Measurements from ENCODE around the gene FANCG.

Gene FANCG

DNA sequence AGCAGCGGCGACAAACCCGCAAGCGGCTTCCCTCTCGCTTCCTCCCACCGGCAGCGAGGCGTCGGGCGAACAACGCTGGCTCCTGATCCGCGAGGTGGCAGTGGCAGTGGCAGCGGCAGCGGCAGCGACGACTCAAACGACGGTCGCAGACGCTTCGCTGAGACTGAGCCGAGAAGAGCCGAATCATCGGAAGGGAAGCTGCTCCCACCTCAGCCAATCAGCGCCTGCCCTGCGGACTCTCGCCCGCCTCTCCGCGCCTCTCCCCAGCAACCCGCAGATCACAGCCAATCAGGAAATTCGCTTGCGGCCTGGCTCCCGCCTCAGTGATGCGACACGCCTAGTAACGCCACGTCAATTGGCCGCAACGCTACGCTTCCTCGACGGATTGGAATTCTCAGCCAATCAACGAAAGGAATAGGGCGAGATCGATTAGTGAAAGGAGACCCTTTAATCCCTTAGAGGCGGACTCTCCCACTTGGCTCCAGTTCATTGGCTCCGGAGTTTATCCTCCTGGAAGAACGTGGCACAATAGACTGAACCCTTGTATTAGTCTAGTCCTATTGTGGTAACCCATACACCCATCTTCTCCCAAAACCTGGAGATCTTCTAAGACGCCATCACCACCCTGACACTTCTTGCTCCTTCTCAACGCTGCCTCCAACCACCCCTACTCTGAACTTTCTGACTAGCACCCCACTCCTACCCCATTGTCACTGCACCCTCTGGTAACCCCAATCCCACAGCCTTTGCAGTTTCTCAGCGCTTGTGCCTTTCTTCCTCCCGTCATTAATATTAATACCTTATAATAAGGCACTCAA is 7.1 kb downstream of the FANCG start, which contains the start of gene VCP:
VCP (minus strand) TSS at position 165 of the 818 bp plus-strand sequence. CDS start 272 bp downstream, outside the sequence.
- peak; percentile 99 for DNase-seq
- Histone ChIP-seq H3K4me3 (ENCODE audit: low read depth, low read length) (peak within 1 kb of the TSS; percentile 93), H3K36me3 (peaks cover 80% of the 10 kb centered on the region), H3K27me3 (ENCODE audit: insufficient read depth, low read depth, severe bottlenecking) (no peaks in the 10 kb centered on the region), H3K9me3 (ENCODE audit: severe bottlenecking) (no peaks in the 10 kb centered on the region), H3K27ac (peak within 1 kb of the TSS; percentile 97)
- TF ChIP-seq, protein P1, sequence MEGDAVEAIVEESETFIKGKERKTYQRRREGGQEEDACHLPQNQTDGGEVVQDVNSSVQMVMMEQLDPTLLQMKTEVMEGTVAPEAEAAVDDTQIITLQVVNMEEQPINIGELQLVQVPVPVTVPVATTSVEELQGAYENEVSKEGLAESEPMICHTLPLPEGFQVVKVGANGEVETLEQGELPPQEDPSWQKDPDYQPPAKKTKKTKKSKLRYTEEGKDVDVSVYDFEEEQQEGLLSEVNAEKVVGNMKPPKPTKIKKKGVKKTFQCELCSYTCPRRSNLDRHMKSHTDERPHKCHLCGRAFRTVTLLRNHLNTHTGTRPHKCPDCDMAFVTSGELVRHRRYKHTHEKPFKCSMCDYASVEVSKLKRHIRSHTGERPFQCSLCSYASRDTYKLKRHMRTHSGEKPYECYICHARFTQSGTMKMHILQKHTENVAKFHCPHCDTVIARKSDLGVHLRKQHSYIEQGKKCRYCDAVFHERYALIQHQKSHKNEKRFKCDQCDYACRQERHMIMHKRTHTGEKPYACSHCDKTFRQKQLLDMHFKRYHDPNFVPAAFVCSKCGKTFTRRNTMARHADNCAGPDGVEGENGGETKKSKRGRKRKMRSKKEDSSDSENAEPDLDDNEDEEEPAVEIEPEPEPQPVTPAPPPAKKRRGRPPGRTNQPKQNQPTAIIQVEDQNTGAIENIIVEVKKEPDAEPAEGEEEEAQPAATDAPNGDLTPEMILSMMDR (IDR thresholded peaks at IDR 0.05; ENCODE audit: low read depth, low read length) = peak; percentile 16; the same call in 1 of the 2 replicates

DNA sequence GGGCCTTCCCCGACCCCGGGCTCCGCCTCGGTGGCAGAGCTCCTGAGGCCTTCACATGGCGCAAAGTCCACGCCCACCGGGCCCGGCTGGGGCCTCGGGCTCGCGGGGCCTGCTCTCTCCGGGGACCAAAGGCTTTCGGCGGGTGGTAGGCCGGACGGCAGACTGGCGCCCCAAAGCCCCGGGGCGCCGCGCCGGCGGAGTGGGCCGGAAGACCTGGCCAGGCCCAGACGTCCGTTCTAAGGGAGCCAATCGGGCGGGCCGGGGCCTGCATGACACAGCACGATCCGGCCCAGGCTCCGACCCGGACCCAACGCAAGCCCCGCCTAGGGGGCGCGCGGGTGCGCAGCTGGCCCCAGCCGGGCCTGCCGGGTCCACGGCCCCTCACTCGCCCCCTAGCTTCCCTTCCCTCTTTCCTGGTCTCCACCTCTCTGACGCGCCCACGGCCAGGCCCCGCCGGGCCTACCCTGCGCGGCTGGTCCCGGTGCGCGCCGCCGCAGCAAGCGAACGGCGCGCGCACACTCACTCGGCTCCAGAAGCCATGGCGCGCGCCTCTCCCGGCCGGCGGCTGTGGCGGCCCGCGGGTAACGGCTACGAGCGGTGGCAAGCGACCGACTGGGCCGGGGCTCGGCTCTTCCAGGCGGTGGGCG is 7.8 kb downstream of the FANCG start:
- Histone ChIP-seq H3K27ac (peak overlapping the region; percentile 97), H3K9me3 (ENCODE audit: severe bottlenecking) (no peaks in the 10 kb centered on the region), H3K4me3 (ENCODE audit: low read depth, low read length) (peak overlapping the region; percentile 93), H3K27me3 (ENCODE audit: insufficient read depth, low read depth, severe bottlenecking) (no peaks in the 10 kb centered on the region), H3K36me3 (peaks cover 80% of the 10 kb centered on the region)
- TF ChIP-seq, protein P1 (IDR thresholded peaks at IDR 0.05; ENCODE audit: low read depth, low read length) = peak; percentile 62
- DNase-seq = peak; percentile 84

DNA sequence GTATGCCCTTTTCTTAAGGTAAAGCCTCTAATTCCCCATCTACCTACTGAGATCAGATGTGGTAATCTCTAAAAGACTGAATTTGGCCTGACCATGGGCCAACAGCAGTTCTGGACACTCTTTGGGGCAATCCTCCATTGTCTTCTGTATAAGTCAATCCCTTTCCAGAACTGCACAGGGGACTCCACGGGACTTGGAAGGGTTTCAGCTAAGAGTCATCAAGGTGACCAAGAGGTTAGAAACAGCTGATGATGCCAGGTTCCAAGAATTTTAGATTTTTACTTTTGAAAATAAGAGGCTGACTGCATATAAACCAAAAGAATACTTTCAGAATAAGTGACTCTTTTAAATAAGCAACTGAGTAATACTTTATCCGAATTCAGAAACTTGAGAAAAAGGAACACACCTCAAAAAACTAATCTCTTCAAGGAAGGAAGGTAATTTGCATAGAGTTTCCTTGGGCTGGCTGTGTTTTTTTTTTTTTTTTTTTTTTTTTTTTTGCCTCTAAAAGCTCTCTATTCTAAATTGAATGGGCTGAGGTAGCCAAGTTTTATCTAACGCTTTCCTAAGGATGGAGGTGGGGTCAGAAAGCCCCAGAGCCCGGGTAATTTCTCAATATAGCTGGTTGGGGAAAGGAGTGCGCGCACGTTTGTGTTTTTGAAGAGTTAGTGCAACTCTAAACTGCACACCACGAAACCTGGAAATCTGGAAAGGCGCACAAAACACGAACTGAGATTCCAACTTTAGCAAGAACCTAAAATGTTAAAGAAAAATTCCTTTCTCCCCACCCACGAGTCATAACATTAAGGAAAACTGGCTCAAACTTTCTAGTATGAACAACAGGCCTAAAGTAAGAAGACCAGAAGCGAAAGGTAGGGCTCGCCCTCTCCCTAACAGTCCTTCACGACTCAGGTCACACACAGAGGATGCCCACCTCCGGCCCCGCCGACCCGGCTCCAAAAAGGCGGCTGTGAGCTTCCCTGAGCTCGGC is 8.6 kb downstream of the FANCG start:
- H3K27ac ChIP-seq = peak overlapping the region; percentile 97
- H3K9me3 ChIP-seq (ENCODE audit: severe bottlenecking) = no peaks in the 10 kb centered on the region
- no peaks in the 10 kb centered on the region for H3K27me3 ChIP-seq (ENCODE audit: insufficient read depth, low read depth, severe bottlenecking)
- DNase-seq = no peak
- H3K36me3 ChIP-seq = peaks cover 80% of the 10 kb centered on the region
- peak overlapping the region; percentile 93 for H3K4me3 ChIP-seq (ENCODE audit: low read depth, low read length)
- TF ChIP-seq, protein P1 (IDR thresholded peaks at IDR 0.05; ENCODE audit: low read depth, low read length) = no peak

DNA sequence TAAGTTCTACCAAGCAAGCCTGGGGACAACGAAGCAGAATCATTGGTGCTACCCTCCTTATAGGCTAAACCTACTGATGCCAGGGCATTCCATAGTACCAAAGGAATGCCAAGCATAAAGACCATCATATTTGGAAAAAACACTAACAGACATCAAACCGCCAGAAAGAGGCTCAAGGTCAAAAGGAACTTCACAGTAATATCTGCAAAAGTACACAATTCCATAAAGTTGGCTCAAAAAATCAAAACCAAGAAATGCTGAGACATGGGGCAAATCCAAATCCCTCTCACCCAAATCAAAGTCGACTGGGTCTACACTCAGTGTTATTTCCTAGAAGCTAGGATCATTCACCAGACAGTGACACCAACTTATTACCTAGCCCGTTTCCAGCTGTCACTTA is 10.7 kb downstream of the FANCG start:
- H3K4me3 ChIP-seq (ENCODE audit: low read depth, low read length) = no peak overlapping the region
- H3K27me3 ChIP-seq (ENCODE audit: insufficient read depth, low read depth, severe bottlenecking) = no peaks in the 10 kb centered on the region
- no peak overlapping the region for H3K27ac ChIP-seq
- H3K9me3 ChIP-seq (ENCODE audit: severe bottlenecking) = no peaks in the 10 kb centered on the region
- TF ChIP-seq, protein P1 (IDR thresholded peaks at IDR 0.05; ENCODE audit: low read depth, low read length) = no peak
- DNase-seq = no peak
- peaks cover 81% of the 10 kb centered on the region for H3K36me3 ChIP-seq

DNA sequence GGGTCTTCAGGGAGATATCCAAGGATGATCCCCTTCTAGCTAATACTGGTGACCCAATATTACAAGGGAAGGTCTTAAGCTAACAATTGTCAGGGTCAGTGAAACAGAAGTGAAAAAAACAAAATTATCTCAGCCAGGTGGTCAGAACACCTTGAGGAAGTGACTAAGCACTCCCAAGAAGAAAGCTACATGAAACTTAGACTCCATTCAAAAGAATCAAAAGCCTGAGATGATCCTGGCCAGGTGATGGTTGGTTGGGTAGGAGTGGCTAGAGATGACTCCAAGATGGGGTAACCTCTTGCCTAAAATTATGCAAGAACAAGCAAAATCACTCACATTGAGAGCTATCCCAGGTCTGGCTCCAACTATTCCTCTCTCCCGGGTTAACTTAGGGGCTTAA is 12.7 kb downstream of the FANCG start:
- Histone ChIP-seq H3K9me3 (ENCODE audit: severe bottlenecking) (no peaks in the 10 kb centered on the region), H3K27me3 (ENCODE audit: insufficient read depth, low read depth, severe bottlenecking) (no peaks in the 10 kb centered on the region), H3K36me3 (peaks cover 89% of the 10 kb centered on the region), H3K4me3 (ENCODE audit: low read depth, low read length) (no peak overlapping the region), H3K27ac (no peak overlapping the region)
- TF ChIP-seq, protein P1 (IDR thresholded peaks at IDR 0.05; ENCODE audit: low read depth, low read length) = no peak
- no peak for DNase-seq
